Nephron progenitor cell (in vitro differentiated cells): ENCODE results near the gene GNAT2.
A peak's percentile ranks its signal among the peaks of the same experiment; 100 is the strongest.

Experiments used
- DNase-seq: peaks from one replicate; pipeline ENCODE4 v3.0.0; 2021
- H3K27ac Mint-ChIP-seq: 2 replicates; pipeline ENCODE4 v1.8.0; 2021; ENCODE audit warnings: mild to moderate bottlenecking, moderate library complexity, mixed read lengths
- H3K27me3 Mint-ChIP-seq: 2 replicates; pipeline ENCODE4 v1.8.0; 2021; ENCODE audit warnings: mild to moderate bottlenecking, low read depth, mixed read lengths; ENCODE audit not compliant: poor library complexity
- H3K36me3 Mint-ChIP-seq: 2 replicates; pipeline ENCODE4 v1.8.0; 2021; ENCODE audit warnings: low read depth, mixed read lengths
- H3K4me1 Mint-ChIP-seq: 2 replicates; pipeline ENCODE4 v1.8.0; 2021; ENCODE audit warnings: mixed read lengths
- H3K4me3 Mint-ChIP-seq: 2 replicates; pipeline ENCODE4 v1.8.0; 2021; ENCODE audit warnings: mild to moderate bottlenecking, moderate library complexity, mixed read lengths
- H3K9me3 Mint-ChIP-seq: 2 replicates; pipeline ENCODE4 v1.8.0; 2021; ENCODE audit warnings: mild to moderate bottlenecking, moderate library complexity, mixed read lengths
- TF ChIP-seq, protein P1 (sequence below): fragments of 200-600 bp; sonication (generic); IDR thresholded peaks from 2 replicates; pipeline ENCODE4 v1.5.0; 2021; ENCODE audit warnings: antibody characterized with exemption

The GNAT2 gene

DNA sequence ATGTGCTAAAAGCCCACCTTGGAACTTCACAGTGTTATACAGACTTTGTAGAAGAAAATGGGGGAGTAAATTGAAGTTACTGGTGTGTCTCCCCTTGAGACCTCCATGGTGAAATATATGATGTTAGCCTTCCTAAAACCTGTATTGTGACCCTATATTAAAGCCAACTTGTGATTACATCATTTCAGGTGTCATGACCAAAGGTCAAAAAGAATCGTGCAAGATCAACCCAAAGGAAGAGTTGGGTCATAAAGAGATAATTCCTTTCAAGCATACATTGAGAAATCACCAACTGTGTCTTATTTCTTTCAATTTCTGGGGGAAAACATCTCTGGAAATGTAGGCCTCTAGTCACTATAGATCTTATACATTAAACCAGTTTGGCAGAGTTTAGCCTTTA, 34.6 kb downstream of the GNAT2 start:
- peaks cover 2% of the 10 kb centered on the region for H3K27me3 Mint-ChIP-seq
- H3K9me3 Mint-ChIP-seq: no peaks in the 10 kb centered on the region
- no peak overlapping the region for H3K4me3 Mint-ChIP-seq
- H3K27ac Mint-ChIP-seq: no peak overlapping the region
- H3K36me3 Mint-ChIP-seq: peaks cover 78% of the 10 kb centered on the region
- no peak for DNase-seq
- TF ChIP-seq, protein P1, sequence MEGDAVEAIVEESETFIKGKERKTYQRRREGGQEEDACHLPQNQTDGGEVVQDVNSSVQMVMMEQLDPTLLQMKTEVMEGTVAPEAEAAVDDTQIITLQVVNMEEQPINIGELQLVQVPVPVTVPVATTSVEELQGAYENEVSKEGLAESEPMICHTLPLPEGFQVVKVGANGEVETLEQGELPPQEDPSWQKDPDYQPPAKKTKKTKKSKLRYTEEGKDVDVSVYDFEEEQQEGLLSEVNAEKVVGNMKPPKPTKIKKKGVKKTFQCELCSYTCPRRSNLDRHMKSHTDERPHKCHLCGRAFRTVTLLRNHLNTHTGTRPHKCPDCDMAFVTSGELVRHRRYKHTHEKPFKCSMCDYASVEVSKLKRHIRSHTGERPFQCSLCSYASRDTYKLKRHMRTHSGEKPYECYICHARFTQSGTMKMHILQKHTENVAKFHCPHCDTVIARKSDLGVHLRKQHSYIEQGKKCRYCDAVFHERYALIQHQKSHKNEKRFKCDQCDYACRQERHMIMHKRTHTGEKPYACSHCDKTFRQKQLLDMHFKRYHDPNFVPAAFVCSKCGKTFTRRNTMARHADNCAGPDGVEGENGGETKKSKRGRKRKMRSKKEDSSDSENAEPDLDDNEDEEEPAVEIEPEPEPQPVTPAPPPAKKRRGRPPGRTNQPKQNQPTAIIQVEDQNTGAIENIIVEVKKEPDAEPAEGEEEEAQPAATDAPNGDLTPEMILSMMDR: no peak
- H3K4me1 Mint-ChIP-seq: no peaks in the 10 kb centered on the region

DNA sequence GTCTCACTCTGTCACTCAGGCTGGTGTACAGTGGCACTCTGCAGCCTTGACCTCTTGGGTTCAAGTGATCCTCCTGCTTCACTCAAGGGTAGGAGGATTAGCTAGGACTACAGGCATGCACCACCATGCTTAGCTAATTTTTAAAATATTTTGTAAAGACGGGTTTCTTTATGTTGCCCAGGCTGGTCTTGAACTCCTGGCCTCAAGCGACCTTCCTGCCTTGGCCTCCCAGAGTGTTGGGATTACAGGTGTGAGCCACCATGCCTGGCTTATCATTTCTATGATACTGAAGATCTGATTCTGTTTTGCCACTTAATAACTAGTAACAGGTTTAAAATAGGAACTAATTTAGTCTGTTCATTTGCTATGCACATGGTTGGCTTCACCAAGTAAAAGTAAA, 37.4 kb downstream of the GNAT2 start:
- DNase-seq: no peak
- H3K4me1 Mint-ChIP-seq: no peaks in the 10 kb centered on the region
- TF ChIP-seq, protein P1: no peak
- H3K4me3 Mint-ChIP-seq: no peak overlapping the region
- no peak overlapping the region for H3K27ac Mint-ChIP-seq
- no peaks in the 10 kb centered on the region for H3K27me3 Mint-ChIP-seq
- H3K9me3 Mint-ChIP-seq: no peaks in the 10 kb centered on the region
- H3K36me3 Mint-ChIP-seq: peaks cover 69% of the 10 kb centered on the region

DNA sequence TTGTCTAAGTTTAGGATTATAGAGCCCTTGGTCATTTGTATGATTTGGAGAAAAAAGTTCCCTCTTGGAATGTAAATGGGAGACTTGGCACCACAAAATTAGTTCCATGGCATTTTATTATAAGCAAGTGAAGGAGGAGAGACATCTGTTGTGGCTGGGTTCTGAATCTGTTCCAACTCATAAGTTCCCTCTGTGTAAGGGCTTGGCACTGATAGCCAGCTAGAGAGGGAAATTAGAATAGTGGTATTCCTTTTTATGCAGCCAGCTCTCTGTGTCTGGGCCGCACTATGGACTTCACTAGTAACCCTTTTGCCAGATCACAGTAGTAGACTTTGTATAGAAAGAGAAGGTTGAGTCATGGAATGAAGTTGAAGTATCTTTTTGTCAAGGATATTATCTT, 39.9 kb downstream of the GNAT2 start:
- no peak overlapping the region for H3K27ac Mint-ChIP-seq
- TF ChIP-seq, protein P1: no peak
- no peaks in the 10 kb centered on the region for H3K4me1 Mint-ChIP-seq
- no peak overlapping the region for H3K4me3 Mint-ChIP-seq
- no peaks in the 10 kb centered on the region for H3K9me3 Mint-ChIP-seq
- DNase-seq: no peak
- H3K36me3 Mint-ChIP-seq: peaks cover 72% of the 10 kb centered on the region
- H3K27me3 Mint-ChIP-seq: no peaks in the 10 kb centered on the region

DNA sequence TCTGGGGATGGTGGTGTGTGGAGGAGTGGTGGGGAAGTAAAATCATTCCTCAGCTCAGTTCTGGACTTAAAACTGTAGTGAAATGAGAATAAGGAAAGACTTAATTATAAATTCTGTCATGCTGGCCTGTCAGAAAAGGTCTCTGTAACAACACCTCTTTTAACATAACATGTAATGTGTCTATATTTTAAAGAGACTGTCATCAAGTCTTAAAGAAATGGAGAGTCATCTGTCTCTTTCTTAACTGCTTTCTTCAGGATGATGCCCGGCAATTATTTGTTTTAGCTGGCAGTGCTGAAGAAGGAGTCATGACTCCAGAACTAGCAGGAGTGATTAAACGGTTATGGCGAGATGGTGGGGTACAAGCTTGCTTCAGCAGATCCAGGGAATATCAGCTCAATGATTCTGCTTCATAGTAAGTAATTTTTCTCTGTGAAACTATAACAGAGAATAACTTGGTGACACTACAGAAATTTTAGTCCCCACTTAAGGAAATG, 40.4 kb downstream of the GNAT2 start:
- no peak for DNase-seq
- Mint-ChIP-seq H3K36me3 (peaks cover 70% of the 10 kb centered on the region), H3K27ac (peak overlapping the region; percentile 7), H3K4me1 (no peaks in the 10 kb centered on the region), H3K27me3 (no peaks in the 10 kb centered on the region), H3K9me3 (no peaks in the 10 kb centered on the region), H3K4me3 (no peak overlapping the region)
- TF ChIP-seq, protein P1: no peak

DNA sequence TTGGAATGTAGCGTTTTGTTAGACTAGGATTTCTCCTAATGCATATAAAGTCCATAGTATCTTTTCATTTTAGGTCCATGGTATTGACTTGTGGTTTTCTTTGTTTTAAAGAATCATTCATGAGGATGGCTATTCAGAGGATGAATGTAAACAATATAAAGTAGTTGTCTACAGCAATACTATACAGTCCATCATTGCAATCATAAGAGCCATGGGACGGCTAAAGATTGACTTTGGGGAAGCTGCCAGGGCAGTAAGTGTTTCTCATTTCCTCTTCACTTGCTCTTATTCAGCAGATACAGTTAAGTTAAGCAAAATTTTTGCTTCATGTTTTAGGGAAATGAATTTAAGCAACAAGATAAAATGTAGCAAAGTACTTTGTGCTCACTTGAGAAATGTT, 45.6 kb downstream of the GNAT2 start:
- no peaks in the 10 kb centered on the region for H3K27me3 Mint-ChIP-seq
- peaks cover 35% of the 10 kb centered on the region for H3K36me3 Mint-ChIP-seq
- no peak overlapping the region for H3K27ac Mint-ChIP-seq
- no peaks in the 10 kb centered on the region for H3K4me1 Mint-ChIP-seq
- TF ChIP-seq, protein P1: no peak
- no peak for DNase-seq
- no peak overlapping the region for H3K4me3 Mint-ChIP-seq
- H3K9me3 Mint-ChIP-seq: no peaks in the 10 kb centered on the region

DNA sequence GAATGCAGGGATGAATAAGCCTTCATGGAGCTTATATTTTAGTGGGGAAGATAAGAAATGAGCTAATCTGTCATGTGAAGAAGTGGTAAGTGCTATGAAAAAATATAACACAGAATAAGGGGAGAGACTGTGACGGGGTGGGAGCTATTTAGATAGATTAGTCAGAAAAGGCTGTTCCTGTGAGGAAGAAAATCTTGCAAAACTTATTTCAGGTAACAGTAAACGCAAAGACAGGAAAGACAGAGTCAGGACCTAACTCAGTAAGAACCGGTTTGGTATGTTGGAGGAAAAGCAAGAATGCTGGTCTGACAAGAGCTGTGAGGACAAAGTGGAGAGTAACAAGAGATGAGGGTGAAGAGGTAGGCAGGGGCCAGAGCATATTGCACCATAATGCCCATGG, 49.0 kb downstream of the GNAT2 start:
- TF ChIP-seq, protein P1: no peak
- Mint-ChIP-seq H3K4me3 (no peak overlapping the region), H3K9me3 (no peaks in the 10 kb centered on the region), H3K4me1 (no peaks in the 10 kb centered on the region), H3K27ac (no peak overlapping the region), H3K36me3 (peaks cover 10% of the 10 kb centered on the region), H3K27me3 (peaks cover 2% of the 10 kb centered on the region)
- no peak for DNase-seq
